Measurements from ENCODE around the gene RAF1. TPM values are rescaled to one million over a fixed set of nuclear protein-coding genes. Genes with fewer than 3 reads are reported as not detected.

The RAF1 gene
- total and polyA plus RNA-seq, 2 of the 8 experiments (the other 6 are each of a cell fraction or from before 2014, with no cell fraction given), result 103 to 118 TPM

DNA sequence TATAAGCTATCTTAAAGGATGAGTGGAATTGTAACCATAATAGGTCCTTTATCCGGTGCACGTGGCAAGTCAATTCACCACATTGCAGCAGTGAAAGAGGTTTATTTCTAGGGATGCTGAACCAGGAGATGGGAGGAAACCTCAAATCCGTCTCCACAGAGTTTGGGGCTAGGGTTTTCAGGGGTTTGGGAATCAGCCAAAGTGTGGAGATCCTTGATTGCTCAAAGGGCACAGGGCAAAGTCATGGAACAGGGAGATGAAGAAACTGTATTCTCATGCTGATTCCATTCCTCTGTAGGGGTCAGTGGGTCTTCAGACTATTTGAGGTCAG lies 7.2 kb upstream of the RAF1 start:
- no peaks in the 10 kb centered on the region for H3K36me3 ChIP-seq (ENCODE audit: control insufficient read depth in 2 of 4, insufficient read depth in 4 of 4, low read length in 3 of 4)
- H3K4ac ChIP-seq (replicated peaks; ENCODE audit: insufficient read length, low read depth, low read length), result no peak overlapping the region
- WGBS, 2 experiments (ENCODE audit: extremely low coverage in 1 of 2, insufficient coverage in 1 of 2, insufficient read length in 1 of 2, insufficient replicate concordance in 2 of 2, low coverage in 1 of 2, low lambda C conversion rate in 2 of 2, missing lambda C conversion rate in 1 of 2), result 89% methylated on average over 3 of the region's 3 CpGs; no CpG with 5 or more reads in 1 of the 2 experiments
- no peak overlapping the region for H3K9ac ChIP-seq (replicated peaks in 1 of 4; ENCODE audit: extremely low read depth in 1 of 4, low read depth in 3 of 4, low read length in 3 of 4)
- no peak overlapping the region for H3K27ac ChIP-seq (ENCODE audit: low read depth, low read length)
- H3K23me2 ChIP-seq (ENCODE audit: low read depth, low read length), result no peaks in the 10 kb centered on the region; the same call in 1 of the 2 replicates
- H3K9me3 ChIP-seq (ENCODE audit: insufficient read depth in 2 of 2, low read depth in 1 of 2, low read length in 1 of 2), result no peaks in the 10 kb centered on the region
- no peak overlapping the region for H3K14ac ChIP-seq (ENCODE audit: insufficient read length)
- peaks cover 8 to 13% (median 10%) of the 10 kb centered on the region in 4 experiments for H3K4me1 ChIP-seq (replicated peaks in 1 of 4; ENCODE audit: control insufficient read depth in 3 of 4, insufficient read depth in 4 of 4, low read length in 3 of 4)
- H2BK5ac ChIP-seq (ENCODE audit: low read depth, low read length), result no peak overlapping the region
- H4K20me1 ChIP-seq (replicated peaks in 1 of 2; ENCODE audit: control insufficient read depth in 1 of 2, insufficient read depth in 2 of 2, low read length in 2 of 2), result no peaks in the 10 kb centered on the region
- H2BK20ac ChIP-seq (ENCODE audit: low read length), result peak overlapping the region; percentile 87; the same call in 1 of the 2 replicates
- no peaks in the 10 kb centered on the region for H3K79me1 ChIP-seq (ENCODE audit: low read depth, low read length)
- no peak overlapping the region; the same call in 1 of the 2 replicates for H2BK12ac ChIP-seq (ENCODE audit: low read depth, low read length)
- no peak overlapping the region for H3K56ac ChIP-seq (replicated peaks; ENCODE audit: insufficient read length, low read depth, low read length)
- no peak overlapping the region for H3K4me3 ChIP-seq (ENCODE audit: extremely low read depth in 1 of 4, insufficient read depth in 2 of 4, low read depth in 3 of 4, low read length in 4 of 4)
- peak overlapping the region; percentile 17; the same call in 1 of the 2 replicates for H2AK5ac ChIP-seq (ENCODE audit: low read depth, low read length)
- no peak overlapping the region for H2AFZ ChIP-seq (ENCODE audit: low read length)
- TF ChIP-seq CTBP2 (IDR thresholded peaks at IDR 0.05; ENCODE audit: borderline replicate concordance, insufficient read depth, insufficient read length, low read length) (no peak), CBX8 (IDR thresholded peaks at IDR 0.05; ENCODE audit: borderline replicate concordance, low read depth, low read length) (no peak), RFX5 (IDR thresholded peaks at IDR 0.05; ENCODE audit: borderline replicate concordance, low read depth, low read length) (no peak), TAF7 (optimal IDR thresholded peaks at IDR 0.05; ENCODE audit: borderline replicate concordance, low read depth, low read length) (no peak), SUZ12 (IDR thresholded peaks at IDR 0.05; ENCODE audit: low read length) (no peak), SRF (IDR thresholded peaks at IDR 0.05; ENCODE audit: low read depth, low read length) (no peak), SAP30 (IDR thresholded peaks at IDR 0.05; ENCODE audit: insufficient read depth, insufficient replicate concordance, low read length) (no peak)
- TF ChIP-seq, protein P1, sequence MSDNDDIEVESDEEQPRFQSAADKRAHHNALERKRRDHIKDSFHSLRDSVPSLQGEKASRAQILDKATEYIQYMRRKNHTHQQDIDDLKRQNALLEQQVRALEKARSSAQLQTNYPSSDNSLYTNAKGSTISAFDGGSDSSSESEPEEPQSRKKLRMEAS (IDR thresholded peaks at IDR 0.05), result no peak
- DNase-seq (ENCODE audit: low read depth in 1 of 2, low spot score in 2 of 2) (no peak), FAIRE-seq (no peak)
- no peak overlapping the region for H4K8ac ChIP-seq (ENCODE audit: extremely low read depth, insufficient read depth, low read length)
- no peak overlapping the region for H4K5ac ChIP-seq (ENCODE audit: insufficient read length, low read depth, low read length)
- no peaks in the 10 kb centered on the region for H3K79me2 ChIP-seq (ENCODE audit: control insufficient read depth in 1 of 2, insufficient read depth in 2 of 2, low read length in 2 of 2)
- no peak overlapping the region for H4K91ac ChIP-seq (replicated peaks; ENCODE audit: insufficient read length, low read length)
- POLR2A ChIA-PET (ENCODE audit: partially characterized antibody), result interaction anchor here (1.0 to 1.5 kb wide), 4 partner anchors 11 to 161 kb away, joined by 3 to 4 read pairs (median 4); no protein-coding TSS in a partner anchor
- CTCF ChIA-PET (ENCODE audit: partially characterized antibody), result interaction anchor here (0.7 kb wide), 1 partner anchor 12 kb away, joined by 3 read pairs; no protein-coding TSS in a partner anchor
- H2BK15ac ChIP-seq (ENCODE audit: low read length), result no peak overlapping the region
- H3K4me2 ChIP-seq (ENCODE audit: insufficient read depth in 1 of 2, low read depth in 2 of 2, low read length in 2 of 2), result 0 out of 4 replicates have a peak overlapping the region, but pooled peaks have one; percentile 8 to 19
- H3K27me3 ChIP-seq (replicated peaks in 1 of 4; ENCODE audit: control insufficient read depth in 3 of 4, extremely low read depth in 1 of 4, insufficient read depth in 3 of 4, low read length in 3 of 4), result no peaks in the 10 kb centered on the region
- no peak overlapping the region for H3K23ac ChIP-seq (ENCODE audit: insufficient read length)
- no peak overlapping the region; the same call in 1 of the 2 replicates for H3K18ac ChIP-seq (ENCODE audit: extremely low read depth, low read length)
- H2BK120ac ChIP-seq (replicated peaks; ENCODE audit: low read depth, low read length), result no peak overlapping the region
